GF-D8 (cell line): ENCODE measurements around the gene GFI1B.
A peak's percentile ranks its signal among the peaks of the same experiment; 100 is the strongest.
"Not testable (repeated sequence)": the region's sequence is repeated elsewhere in the genome, so short reads cannot be mapped to it uniquely, and the experiment has no call there.

Source experiments
- DNase-seq: peaks from one replicate; lab custom pipeline; 2025; lab: John Stamatoyannopoulos, UW

GFI1B gene

DNA sequence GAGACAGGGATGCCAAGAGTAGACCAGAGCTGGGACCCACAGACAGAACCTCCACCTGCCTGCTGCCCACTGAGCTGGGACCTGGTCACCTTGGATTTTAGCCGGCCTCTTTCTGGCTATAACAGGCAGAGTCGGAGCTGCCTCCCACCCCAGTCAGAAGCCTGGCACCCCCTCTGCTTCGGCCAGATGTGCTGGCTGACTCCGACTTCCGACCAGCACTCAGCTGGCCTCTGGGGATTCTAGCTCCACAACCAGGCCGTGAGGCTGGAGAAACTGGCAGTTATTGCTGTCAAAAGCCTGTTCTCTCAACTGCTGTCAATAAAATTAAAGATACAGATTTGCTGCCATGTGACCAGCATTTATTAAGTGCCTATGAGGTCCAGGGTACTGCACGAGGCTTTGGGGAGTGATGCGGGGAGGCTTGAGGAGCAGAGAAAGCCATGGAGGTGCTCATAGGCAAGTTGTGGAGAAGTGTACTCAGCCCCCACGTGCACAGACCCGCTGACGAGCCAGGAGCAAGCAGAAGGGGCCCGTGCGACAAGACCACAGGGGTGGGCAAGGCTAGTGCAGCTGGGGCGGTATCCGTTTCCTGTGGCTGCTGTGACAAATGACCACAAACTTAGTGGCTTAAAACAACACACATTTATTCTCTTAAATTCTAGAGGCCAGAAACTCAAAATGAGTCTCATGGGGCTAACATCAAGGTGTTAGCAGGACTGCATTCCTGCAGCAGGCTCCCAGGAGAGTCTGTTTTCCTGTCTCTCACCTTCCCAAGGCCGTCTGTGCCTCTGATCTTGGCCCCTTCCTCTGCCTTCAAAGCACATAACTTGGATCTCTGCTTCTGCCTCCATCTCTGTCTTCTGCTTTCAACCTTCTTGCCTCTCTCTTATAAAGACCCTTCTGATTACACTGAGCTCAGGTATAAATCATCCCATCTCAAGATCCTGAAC, 13.1 kb downstream of the GFI1B start:
- DNase-seq: peak; percentile 77

DNA sequence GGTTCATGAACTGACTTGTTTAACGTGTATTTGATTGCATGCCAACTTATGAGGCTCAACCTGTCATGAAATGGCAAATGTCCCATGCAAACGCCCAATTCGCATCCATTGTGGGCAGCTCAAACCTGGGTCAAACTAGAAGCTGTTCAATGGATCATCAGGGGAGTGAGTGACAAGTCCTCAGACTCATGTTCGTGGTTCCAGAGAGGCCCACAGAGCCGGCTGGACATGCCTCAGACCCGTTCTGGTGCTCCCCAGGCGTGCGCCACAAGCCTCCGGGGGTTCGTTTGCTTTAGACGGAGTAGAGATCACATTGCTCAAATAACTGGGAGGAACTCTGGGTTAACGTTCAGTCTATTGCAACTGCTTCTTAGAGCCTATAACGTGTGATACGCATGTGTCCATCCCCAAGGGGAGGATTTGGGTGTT, 15.0 kb downstream of the GFI1B start:
- peak; percentile 55 for DNase-seq

DNA sequence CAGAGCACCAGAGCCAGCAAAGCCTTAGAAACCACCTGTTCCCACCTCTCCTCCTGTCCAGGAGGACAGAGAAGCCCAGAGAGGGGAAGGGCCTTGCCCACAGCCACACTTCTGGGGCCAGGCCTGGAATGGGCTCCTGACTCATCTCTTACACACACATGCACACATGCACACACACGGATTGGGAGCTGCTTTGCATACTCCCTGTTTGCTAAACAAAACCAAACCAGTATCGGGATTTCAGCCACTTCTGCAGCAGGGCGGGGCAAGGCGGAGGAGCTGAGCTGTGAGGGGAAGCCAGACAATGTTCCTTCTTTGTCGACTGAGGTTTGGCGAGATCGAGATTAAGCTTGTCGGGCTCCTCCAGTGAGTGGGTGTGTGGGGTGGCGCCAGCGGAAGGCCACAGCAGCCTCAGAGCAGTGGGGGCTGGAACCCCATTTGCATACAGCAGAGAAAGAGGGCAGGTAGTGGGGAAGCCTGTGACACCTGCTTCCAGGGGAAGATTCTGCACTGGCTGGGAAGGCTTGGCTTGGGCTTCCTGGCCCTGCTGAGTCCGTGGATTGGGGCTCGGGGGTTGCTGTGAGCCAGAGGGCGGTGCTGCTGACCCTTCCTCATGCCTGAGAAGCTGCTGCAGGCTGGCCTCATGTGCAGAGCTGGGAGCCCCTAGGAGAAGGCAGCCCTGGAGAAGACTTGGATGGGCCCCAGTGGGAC, 16.1 kb downstream of the GFI1B start:
- peak; percentile 75 for DNase-seq

DNA sequence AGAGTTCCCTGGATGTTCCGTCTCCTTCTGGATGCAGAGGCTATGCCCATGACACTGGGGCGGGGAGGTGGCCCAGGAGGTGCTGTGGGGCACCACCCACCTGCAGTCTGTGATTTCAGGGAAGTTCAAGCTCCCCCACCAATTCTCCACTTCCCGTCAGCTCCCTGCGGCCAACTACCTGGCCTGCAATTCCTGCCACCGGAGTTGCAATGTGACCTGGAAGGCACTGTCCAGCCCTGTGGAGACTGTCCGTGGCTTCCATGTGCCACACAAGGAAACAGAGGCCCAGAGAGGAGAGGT, 16.6 kb downstream of the GFI1B start:
- no peak for DNase-seq

DNA sequence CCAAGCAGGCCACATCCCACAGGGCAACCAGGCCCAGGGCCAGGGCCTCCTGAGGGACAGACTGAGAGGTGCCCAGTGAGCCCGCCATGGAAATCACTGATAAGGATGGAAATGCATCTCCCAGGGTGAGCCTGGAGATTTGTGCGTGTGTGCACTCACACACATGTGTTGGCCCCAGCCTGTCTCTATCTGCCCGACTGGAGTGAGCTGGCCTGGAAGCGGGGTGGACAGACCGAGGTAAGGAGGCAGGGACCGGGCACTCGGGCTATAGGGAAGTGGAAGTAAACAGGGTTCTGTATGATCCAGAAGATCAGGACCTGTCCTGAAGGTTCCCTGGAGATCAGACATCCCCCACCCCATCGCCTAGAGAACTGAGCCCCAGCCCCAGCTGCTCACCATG, 17.4 kb downstream of the GFI1B start:
- no peak for DNase-seq

DNA sequence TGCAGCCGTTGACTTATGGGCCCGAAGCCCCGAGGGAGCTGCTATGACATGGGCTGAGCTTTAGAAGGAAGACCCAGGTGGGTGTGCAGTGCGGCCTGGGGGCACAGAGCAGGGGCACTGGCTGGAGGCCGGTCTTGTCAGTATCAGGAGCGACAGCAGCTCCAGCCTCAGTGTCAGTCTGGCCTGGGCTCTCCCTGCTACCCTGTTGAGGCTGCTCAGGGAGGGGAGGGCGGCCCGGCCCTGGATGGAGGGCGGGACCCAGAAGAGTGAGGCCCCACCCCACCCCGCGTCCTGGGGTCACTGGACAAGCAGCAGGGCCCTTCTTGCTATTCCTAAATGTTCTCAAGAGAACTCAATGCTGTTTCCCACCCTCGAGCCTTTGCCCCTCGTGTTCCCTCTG, 18.0 kb downstream of the GFI1B start:
- no peak for DNase-seq

DNA sequence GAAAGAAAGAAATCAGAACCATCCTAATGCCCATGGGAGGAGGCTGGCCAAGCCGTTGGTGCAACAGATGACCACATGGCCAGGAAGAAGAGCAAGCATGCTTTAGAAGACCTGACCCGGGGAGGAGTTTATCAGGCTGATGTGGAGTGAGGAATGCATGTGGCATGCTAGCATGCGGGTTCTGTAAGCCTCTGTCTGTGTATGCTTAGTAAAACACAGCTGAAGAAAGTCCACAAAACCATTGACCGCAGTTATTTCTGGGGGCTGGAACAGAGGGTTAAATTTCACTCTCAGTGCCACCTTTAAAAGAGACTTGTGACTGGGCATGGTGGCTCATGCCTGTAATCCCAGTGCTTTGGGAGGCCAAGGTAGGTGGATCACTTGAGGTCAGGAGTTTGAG, 19.1 kb downstream of the GFI1B start:
- DNase-seq: no peak

DNA sequence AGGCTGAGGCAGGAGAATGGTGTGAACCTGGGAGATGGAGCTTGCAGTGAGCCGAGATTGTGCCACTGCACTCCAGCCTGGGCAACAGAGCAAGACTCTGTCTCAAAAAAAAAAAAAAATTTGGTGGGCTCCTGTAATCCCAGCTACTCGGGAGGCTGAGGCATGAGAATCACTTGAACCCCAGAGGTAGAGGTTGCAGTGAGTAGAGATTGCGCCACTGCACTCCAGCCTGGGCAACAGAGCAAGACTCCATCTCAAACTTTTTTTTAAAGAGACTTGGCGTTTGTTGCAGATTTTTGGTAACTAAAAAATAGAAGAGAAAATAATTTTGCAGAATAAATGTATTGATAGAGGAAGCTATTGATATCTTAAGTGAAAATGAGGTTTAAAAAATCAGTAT, 19.7 kb downstream of the GFI1B start:
- not testable (repeated sequence) for DNase-seq

DNA sequence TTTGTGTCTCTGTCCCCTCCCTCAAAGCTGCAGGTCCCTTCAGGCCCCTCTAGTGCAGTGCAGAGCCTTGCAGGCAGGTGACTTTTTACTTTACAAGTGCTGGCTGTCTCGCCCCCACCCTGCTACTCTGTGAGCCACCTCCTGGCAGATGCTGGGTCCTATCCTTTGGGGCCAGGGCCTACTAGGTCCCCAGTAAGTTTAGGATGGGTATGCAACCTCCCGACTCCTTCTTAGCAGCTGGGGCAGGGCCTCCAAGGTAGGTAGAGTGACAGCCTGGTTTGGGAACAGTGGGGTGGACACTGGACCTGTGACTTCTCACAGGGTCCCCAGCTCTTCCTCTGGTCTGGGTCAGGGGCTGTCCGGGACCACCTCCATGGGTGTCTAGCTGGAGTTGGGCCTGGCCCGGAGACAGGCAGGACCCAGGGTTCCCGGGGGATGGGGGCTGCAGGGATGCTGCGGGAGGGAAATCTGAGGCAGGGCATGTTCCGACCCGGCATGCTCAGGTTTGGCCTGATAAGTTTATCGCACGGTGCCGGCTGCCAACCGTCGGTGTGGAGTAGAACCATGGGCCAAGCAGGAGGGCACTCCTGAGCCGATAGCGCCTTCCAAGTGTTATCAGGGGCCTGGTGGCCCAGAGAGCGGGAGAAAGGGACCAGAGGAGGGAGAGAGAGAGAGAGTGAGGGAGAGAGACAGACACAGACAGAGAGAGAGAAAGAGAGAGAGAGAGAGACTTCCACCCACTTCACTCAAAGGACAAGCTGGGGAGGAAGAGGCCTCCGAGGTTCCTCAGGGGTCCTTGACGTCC, 20.5 kb downstream of the GFI1B start:
- no peak for DNase-seq

DNA sequence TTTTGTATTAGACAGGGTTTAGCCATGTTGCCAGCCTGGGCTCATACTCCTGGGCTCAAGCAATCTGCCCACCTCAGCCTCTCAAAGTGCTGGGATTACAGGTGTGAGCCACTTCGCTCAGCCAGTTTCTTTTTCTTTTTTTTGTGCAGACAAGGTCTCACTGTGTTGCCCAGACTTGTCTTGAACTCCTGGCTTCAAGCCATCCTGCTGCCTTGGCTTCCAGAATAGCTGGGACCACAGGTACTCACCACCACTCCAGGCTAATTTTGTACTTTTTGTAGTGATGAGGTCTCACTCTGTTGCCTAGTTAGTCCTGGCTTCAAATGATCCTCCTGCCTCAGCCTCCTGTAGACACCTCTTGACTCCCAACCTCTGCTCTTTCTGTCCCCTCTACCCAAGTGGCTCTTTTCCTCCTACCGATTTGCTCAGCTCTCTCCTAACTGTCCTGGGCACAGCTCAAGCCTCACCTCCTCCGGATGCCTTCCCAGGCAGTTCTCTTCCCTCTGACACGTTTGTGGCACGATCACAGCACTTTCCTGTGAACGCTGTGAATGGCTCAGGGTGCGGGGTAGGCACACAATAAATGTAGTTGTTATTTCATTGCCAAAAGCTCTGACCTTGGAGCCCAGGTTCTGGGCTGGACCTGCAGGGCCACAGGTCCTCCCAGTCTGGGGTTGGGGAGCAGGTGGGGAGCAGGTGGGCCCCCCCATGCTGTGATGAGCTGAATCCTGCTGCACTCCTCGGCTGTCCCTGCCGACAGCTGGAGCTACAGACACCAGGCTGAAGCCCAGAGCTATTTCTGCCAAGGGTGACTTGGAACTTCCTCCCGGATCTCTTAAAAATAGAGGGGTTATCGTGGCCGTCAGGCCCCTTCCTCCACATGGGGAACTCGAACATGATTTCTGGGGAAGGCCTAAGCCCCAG, 23.9 kb downstream of the GFI1B start:
- DNase-seq: peak; percentile 71

DNA sequence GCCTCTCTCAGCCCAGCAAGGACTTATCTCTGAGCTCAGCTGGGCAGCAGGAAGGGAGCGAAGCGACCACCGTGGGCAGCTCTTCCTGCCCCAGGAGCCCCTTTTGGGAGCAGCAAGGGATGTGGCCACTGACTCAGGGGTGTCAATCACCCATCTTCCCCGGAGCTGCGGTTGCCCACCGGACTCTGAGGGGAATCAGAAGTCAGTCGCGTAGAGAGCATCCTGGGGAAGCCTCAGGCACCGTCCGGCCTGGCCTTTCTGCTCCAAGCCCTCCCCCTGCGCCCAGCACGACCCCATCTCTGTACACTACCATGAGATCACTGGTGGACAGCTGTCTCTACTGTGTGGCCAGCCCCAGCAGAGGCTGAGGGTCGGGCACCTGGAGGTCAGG, 24.6 kb downstream of the GFI1B start:
- no peak for DNase-seq

DNA sequence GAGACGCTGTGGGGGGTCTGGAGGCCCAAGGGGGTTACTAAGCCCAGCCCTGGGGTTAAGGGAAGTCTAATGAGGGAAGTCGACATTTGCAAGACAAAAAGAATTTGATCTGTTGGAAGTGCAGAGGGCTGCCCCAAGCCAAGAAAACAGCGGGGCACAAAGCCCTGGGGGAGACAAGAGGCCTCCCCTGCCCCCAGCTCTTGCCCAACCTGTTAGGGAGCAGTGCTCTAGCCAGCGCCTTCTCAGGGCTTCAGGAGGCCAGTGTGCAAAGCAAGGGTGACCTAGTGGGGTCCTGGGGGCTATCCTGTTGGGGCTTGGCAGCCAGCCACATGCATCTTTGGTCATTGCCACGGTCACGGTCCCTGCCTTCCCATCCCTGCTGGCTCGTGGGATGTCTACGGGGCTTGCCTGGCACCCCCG, 25.2 kb downstream of the GFI1B start:
- peak; percentile 81 for DNase-seq

DNA sequence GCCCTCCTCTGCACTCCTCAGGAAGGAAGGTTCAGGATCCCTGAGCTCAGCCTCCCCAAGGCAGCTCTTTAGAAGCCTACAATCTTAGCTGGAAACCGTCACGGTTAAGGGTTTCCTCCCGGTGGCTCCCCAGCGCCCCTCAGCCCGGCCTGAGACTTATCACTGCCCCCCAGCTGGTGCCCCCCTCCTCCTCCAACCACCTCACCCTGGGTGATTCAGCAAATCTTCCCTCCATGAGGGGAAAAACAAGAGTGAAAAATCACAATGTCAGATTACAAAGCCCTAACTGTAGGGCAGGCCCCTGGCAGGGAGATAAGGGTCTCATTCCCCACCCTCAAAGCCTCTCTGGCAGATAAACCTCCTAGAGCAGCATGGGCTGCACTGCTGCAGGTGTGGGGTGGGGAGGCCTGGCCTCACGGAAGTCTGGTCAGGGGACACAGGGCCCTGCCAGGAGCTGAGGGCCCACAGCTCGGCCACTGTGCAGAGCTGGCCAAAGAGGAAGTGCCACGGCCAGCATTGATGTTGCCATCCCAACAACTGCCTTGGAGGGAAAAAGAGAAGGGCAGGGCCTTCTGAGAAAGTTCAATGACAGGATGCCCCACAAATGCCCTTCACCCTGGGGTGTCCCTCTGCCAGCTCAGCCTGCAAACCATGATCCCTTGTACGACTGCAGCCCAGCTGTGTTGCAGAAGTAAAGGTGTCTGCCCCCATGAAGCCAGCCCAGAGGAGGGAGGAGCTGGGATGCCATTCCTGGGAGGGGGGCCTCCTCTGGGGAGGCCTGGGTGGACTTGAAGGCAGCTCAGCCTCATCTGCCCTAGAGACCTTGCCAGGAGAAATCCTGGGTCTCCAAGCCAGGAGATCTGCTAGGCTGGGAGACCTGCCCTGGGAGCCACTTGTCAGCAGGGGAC, 25.9 kb downstream of the GFI1B start:
- DNase-seq: peak; percentile 95

DNA sequence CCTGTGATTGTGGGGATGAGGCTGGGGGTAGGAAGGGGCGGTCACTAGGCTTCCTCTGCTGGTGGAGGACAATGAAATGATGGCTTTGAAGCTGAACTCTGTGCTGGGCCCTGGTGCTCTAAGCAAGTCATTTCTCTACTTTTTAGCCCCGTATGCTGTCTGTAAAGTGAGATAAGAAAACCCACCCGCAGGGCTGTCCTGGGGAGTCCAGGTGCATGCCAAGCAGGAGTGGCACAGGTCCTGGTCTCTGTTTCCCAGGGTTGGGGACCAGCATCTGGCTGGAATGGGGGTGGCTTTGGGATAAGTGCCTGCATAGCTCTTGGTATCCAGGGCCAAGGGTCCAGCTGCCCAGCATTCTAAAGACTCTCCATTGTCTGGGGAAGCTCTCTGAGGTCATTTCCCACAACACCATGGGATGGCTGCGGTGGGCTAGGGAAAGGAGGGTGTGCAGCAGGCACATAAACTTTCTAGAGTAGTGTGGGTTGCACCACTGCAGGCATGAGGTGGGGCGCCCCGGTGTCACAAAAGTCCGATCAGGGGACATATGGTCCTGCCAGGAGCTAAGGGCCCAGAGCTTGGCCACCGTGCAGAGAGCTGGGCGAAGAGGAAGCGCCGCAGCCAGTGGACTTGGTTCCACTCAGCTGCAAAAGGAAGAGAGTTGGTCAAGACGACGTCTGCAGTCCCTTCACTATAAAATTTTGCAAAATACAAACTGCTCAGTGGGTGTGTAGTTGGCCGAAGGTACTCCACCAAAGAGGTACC, 26.7 kb downstream of the GFI1B start:
- no peak for DNase-seq

DNA sequence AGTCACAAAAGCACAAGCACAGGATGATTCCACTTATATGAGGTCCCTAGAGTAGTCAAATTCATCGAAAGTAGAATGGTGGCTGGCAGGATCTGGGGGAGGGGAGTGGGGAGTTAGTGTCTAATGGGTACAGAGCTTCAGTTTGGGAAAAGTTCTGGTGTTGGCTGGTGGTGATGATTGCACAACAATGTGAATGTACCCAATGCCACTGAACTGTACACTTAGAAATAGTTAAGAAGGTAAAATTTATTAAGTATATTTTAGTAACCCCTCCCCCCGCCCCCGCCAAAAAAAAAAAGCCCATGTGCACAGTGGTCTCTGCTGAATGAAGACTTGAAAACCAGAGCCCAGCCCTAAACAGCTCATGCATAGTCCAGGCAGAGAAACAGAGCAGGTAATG, 27.5 kb downstream of the GFI1B start:
- DNase-seq: no peak

DNA sequence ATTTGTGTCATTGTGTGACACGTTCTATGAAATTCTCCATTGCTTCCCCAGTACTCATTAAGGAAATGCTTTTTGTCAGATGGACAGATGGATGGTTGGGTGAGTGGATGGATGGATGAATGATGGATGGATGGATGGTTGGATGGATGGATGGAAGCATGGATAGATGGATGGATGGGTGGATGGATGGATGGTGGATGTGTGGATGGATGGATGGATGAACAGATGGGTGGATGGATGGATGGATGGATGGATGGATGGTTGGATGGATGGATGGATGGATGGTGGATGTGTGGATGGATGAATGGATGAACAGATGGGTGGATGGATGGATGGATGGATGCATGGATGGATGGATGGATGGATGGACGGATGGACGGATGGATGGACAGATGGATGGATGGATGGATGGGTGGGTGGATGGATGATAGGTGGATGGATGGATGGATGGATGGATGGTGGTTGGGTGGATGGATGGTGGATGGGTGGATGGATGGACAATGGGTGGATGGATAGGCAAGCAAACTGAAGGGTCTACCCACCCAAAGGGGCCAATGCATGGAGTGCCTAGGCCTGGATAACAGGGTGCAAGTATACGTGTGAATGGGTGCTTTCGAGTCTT, 28.3 kb downstream of the GFI1B start:
- DNase-seq: no peak

DNA sequence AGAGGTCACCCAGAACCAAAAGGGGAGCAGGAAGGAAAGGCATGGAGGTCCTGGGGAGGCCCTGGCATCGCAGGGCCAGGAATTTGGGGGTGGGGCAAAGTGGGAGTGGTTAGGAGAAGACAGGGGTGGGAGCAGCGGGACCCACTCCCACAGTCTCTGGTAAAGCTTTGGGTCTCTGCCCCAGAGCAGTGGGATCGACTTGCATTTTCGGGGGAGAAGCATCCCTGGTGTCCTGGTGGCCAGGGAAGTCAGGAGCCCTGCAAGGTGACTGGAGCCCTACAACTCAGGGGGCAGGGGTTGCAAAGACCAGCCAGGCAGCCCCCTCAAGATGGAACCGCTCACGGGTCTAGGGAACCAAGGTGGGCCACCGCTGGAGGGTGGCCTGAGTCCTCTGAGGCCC, 29.9 kb downstream of the GFI1B start:
- DNase-seq: no peak

DNA sequence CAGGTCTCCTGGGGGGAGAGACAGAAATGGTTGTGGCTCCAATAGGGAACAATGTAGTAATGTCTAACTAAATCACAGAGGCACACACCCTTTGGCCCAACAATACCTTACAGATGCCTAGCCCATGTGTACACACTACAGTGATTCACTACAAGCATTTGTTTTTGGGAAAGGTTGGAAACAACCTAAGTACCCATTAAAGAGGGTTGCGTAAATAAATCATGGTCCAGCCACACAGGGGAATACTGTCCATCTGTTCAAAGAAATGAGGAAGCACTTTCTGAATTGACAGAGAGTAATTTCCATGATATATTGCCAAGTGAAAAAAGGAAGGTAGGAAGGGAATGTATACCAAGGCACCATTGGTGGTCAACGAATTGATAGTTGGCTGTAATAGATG, 30.3 kb downstream of the GFI1B start:
- peak; percentile 39 for DNase-seq

DNA sequence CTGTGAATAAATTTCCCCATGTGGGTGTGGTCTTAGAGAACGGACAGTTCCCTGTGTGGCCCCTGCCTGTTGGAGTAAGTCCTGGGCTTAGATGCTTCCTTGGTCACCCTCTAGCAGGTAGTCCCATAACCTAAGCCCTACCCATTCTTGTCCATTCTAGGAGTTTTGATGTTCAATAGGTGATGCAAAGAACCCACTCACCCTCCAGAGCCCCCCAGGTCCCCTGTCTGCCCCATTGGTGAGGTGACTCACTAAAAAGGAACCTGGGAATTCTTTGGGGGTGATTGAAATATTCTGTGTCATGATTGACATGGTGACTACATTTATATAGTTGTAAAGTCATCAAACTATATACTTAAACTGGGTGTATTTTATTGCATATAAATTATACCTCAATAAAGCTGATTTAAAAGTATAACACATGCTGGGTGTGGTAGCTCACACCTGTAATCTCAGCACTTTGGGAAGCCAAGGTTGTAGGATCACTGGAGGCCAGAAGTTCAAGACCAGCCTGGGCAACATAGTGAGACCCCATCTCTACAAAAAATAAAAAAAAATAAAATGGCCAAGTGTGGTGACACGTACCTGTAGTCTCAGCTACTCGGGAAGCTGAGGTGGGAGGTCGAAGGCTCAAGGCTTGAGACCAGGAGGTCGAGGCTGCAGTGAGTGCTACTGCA, 31.6 kb downstream of the GFI1B start:
- DNase-seq: no peak
